Eye (tissue), 1 donor: ENCODE measurements around the gene MICU2.

ENCODE experiments used
- DNase-seq: peaks from one replicate; pipeline ENCODE4 v3.0.0-alpha.2; 2015

Gene MICU2

GRCh38 chr13:21603531-21604448, at the start of gene MICU2:
Gene MICU2 (minus strand): TSS chr13:21604170. CDS start chr13:21604148, 22 bp downstream.
- DNase-seq = peak; percentile 98

- no peak for DNase-seq
Observed at GRCh38 chr13:21641629-21642028, 37.7 kb upstream of the MICU2 start.

GRCh38 chr13:21639561-21639960, 35.6 kb upstream of the MICU2 start:
- DNase-seq = peak; percentile 92

GRCh38 chr13:21638319-21639282, 34.6 kb upstream of the MICU2 start:
- DNase-seq = peak; percentile 82

- no peak for DNase-seq
Observed at GRCh38 chr13:21637296-21637695, 33.3 kb upstream of the MICU2 start.

GRCh38 chr13:21636656-21637055, 32.7 kb upstream of the MICU2 start:
- no peak for DNase-seq

GRCh38 chr13:21632196-21632595, 28.2 kb upstream of the MICU2 start:
- no peak for DNase-seq

- peak; percentile 38 for DNase-seq
Observed at GRCh38 chr13:21625366-21625765, 21.4 kb upstream of the MICU2 start.

GRCh38 chr13:21620861-21621260, 16.9 kb upstream of the MICU2 start:
- no peak for DNase-seq

GRCh38 chr13:21619633-21620220, 15.8 kb upstream of the MICU2 start:
- no peak for DNase-seq

GRCh38 chr13:21616880-21617279, 12.9 kb upstream of the MICU2 start:
- DNase-seq = peak; percentile 17

GRCh38 chr13:21616205-21616866, 12.4 kb upstream of the MICU2 start:
- DNase-seq = peak; percentile 19

GRCh38 chr13:21615427-21615826, 11.5 kb upstream of the MICU2 start:
- DNase-seq = no peak

GRCh38 chr13:21613791-21614190, 9.8 kb upstream of the MICU2 start:
- no peak for DNase-seq

- DNase-seq = no peak
Observed at GRCh38 chr13:21611385-21611784, 7.4 kb upstream of the MICU2 start.

- DNase-seq = no peak
Observed at GRCh38 chr13:21610687-21611086, 6.7 kb upstream of the MICU2 start.

- DNase-seq = no peak
Observed at GRCh38 chr13:21608961-21609360, 5.0 kb upstream of the MICU2 start.

GRCh38 chr13:21606796-21607195, 2.8 kb upstream of the MICU2 start:
- peak; percentile 26 for DNase-seq

GRCh38 chr13:21606251-21606650, 2.3 kb upstream of the MICU2 start:
- no peak for DNase-seq

GRCh38 chr13:21596722-21597121, 7.2 kb downstream of the MICU2 start:
- DNase-seq = no peak

GRCh38 chr13:21595546-21595822, 8.5 kb downstream of the MICU2 start:
- DNase-seq = no peak

- no peak for DNase-seq
Observed at GRCh38 chr13:21594715-21595545, 9.0 kb downstream of the MICU2 start.
